CD4-positive, alpha-beta T cell treated with Interleukin-6 for 4 hours (primary cell): ENCODE measurements around the gene SVOP.
"Not testable (repeated sequence)": the region's sequence is repeated elsewhere in the genome, so short reads cannot be mapped to it uniquely, and the experiment has no call there.

Experiments
- DNase-seq: peaks from one replicate; pipeline ENCODE4 v3.0.0-alpha.2; 2020; ENCODE audit warnings: mixed read lengths

SVOP gene

DNA sequence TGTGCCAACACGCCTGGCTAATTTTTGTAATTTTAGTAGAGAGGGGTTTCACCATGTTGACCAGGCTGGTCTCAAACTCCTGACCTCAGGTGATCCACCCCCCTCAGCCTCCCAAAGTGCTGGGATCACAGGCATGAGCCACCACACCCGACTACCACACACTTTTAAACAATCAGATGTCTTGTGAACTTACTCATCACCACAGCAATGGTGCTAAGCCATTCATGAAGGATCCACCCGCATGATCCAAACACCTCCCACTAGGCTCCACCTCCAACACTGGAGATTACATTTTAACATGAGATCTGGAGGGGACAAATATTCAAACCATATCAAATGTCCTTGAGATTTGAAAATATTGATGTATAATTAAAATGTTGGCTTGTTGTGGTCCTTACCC lies 7.8 kb upstream of the SVOP start:
- DNase-seq = not testable (repeated sequence)

DNA sequence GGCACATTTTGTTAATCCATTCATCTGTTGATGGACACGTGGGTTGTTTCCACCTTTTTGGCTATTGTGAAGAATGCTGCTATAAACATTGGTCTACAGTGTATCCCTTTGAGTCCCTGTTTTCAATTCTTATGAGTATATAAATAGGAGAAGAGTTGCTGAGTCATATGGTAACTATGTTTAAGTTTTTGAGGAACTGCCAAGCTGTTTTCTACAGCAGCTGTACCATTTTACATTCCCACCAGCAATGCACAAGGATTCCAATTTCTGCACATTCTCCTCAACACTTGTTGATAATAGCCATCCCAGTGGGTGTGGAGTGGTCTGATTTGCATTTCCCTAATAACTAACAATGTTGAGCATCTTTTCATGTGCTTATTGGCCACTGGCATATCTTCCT lies 6.9 kb upstream of the SVOP start:
- DNase-seq = no peak

DNA sequence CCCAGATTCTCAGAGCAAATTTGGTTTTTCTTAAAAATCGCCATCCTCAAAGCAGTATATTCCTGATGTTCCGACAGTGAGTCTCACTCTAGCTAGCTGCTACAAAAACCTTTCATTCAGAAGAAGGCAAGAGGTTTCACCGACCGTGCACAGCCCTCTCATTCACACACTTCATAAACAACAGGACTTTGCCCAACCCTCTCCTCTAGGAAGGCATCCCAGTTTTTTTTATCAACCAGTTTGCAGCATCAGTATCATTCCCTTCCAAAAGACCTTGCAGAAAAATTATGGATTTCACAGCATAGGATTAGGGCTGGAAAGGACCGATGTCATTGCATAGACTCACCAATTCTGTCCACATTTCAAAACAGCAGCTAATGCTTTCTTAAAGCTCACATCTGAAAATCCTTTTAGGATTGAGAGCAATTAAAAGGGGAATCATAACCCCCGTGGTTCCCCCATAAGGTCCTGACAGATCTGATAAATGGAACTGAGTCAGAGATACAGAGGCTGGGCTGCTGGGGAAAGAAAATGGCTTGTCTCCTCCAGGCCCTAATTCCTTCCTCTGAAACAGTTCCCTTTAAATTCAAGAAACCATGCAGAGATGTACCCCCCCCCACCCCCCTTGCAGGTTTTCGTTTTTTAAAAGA lies 597 bp downstream of the SVOP start:
- DNase-seq = no peak

- DNase-seq = no peak
Observed at GRCh38 chr12:109018296-109018695, 2.6 kb downstream of the SVOP start.

- no peak for DNase-seq
Observed at GRCh38 chr12:109016978-109017377, 3.9 kb downstream of the SVOP start.

GRCh38 chr12:109016016-109016415 lies 4.9 kb downstream of the SVOP start:
- DNase-seq = no peak

DNA sequence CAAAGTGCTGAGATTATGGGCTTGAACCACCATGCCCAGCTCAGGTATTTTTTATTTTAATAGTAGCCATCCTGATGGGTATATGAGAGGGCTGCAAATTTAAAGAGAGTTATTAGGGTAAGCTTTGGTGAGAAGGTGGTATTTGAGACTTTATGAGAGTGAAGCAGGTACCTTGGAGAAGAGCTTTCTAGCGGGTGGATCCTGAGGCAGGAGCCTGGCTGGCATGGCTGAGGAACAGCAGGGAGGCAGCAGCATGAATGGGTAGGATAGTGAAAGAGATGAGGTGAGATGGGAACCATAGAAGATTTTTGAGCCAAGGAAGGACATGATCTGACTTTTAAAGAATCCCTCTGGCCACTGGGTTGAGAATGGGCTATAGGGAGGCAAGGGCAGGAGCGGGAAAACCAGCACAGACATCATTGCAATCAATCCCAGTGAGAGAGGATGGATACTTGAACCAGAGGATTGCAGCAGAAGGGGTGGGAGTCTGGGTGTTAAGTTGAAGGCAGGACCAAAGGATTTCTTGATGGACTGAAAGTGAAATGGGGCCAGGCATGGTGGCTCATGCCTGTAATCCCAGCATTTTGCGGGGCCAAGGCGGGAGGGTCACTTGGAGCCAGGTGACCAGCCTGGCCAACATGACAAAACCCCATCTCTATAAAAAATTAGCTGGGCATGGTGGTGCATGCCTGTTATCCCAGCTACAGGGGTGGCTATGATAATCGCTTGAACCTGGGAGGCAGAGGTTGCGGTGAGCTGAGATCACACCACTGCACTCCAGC lies 5.7 kb downstream of the SVOP start:
- no peak for DNase-seq

DNA sequence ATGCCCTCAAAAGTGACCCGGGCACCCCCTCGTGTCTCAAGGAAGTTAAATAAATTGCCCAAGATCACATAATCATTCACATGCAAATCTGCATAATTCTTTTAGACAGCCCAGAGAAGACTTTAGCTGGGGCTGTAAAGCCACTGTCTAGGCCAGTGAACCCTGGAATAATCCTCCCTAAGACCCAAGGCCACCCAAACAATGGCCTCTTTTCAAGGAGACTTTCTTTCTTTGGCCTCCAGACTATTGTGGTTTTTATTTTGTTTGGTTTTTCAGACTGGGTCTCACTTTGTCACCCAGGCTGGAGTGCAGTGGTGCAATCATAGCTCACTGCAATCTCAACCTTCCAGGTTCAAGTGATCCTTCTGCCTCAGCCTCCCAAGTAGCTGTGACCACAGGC lies 10.6 kb downstream of the SVOP start:
- no peak for DNase-seq

GRCh38 chr12:109009766-109010165 lies 11.1 kb downstream of the SVOP start:
- DNase-seq = no peak

GRCh38 chr12:109004017-109004416 lies 16.9 kb downstream of the SVOP start:
- DNase-seq = no peak

DNA sequence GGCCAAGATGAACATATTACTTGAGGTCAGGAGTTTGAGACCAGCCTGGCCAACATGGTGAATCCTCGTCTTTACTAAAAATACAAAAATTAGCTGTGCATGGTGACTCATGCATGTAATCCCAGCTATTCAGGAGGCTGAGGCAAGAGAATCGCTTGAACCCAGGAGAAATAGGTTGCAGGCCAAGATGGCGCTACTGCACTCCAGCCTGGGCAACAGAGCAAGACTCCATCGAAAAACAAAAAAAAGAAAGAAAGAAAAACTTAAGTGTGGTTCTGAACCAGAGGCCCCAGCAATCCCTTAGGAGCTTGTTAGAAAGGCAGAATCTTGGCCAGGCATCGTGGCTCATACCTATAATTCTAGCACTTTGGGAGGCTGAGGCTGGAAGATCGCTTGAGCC lies 24.5 kb downstream of the SVOP start:
- no peak for DNase-seq

DNA sequence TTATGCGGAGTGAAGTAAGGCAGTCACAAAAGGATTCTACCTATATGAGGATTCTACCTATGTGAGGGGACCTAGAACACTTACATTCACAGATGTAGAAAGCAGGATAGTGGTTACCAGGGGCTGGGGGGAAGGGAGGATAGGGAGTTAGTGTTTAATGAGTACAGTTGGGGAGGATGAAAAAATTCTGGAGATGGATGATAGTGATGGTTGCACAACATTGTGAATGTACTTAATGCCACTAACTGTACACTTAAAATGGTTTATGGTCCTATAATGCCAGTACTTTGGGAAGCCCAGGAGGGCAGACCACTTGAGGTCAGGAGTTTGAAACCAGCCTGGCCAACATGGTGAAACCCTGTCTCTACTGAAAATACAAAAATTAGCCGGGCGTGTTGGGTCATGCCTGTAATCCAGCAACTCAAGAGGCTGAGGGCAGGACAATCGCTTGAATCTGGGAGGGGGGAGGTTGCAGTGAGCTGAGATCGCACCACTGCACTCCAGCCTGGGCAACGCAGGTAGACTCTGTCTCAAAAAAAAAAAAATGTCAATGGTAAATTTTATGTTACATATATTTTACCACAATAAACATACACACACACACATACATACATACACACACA lies 25.4 kb downstream of the SVOP start:
- no peak for DNase-seq

- not testable (repeated sequence) for DNase-seq
Observed at GRCh38 chr12:108990103-108990502, 30.8 kb downstream of the SVOP start.

DNA sequence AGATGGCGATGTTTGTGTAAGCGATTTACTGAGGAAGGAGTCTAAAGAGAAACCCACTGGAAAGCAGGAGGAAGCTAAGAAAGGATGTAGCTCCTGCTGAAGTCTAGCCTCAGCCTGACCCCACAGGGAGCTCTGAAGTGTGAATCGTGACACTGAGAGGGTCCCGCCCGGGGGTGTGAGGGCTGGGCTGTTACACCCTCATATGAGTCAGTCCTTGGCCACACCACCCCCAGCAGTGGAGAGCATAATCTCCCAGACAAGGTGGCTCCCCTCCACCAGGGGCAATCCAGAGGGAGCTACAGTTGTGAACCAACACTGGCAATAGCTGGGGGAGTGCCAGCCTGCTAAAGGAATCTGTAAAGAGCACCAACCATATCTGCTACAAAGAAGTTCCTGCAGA lies 31.5 kb downstream of the SVOP start:
- no peak for DNase-seq

- no peak for DNase-seq
Observed at GRCh38 chr12:108985750-108986149, 35.1 kb downstream of the SVOP start.

- DNase-seq = no peak
Observed at GRCh38 chr12:108983227-108983626, 37.6 kb downstream of the SVOP start.

DNA sequence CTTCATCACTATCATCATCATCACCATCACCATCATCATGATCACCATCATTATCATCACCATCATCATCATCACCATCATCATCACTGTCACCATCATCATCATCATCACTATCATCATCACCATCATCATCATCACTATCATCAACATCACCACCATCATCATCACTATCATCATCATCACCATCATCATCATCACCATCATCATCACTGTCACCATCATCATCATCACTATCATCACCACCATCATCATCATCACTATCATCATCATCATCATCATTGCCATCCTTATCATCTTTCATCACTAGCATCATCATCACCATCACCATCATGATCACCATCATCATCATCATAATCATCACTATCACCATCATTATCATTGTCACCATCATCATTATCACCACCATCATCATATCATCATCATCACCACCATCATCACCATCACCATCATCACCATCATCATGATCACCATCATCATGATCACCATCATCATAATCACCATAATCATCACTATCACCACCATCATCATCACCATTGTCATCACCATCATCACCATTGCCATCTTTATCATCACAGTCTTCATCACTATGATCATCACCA lies 38.1 kb downstream of the SVOP start:
- no peak for DNase-seq

DNA sequence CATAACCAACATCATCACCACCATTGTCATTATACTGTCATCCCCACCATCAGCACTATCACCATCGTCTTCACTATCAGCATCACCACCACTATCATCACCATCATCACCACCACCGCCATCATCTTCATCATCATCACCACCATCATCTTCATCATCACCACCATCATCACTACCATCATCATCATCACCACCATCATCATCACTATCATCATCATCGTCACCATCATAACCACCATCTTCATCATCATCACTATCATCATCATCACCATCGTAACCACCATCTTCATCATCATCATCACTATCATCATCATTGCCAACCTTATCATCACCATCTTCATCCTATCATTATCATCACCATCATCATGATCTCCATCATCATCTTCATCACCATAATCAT lies 39.0 kb downstream of the SVOP start:
- no peak for DNase-seq

DNA sequence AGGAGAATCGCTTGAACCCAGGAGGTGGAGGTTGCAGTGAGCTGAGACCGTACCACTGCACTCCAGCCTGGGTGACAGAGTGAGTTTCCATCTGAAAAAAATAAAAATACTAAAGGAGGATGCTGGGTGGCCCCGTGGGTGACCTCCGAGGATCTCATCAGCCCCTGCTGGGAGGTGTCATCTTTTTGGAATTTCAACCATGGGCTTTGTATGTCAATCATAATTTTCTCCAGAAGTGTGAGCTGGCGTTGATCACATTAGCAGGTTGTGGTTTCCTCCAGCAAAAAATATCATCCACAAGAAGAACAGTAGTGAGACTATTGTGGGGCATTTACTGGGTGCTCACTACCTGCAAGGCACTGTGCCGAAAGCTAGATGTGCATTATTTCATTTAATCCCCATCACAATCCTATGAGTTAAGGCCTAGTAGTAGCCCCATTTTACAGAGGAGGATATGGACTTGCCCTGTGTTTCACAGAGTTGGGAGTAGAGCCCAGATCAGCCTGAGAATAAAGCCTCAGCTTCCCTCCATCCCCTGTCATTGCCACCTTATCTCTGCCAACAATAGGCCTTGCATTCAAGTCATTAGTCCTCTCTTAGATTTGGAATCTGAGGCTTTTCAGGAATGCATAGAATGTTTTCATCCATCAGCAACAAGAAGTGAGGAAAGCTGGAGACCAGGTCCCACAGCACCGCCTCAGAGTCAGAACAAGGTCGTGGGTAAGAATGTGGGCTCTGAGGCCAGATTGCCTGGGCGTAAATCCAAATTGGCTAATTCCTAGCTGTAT lies 39.8 kb downstream of the SVOP start:
- no peak for DNase-seq

- no peak for DNase-seq
Observed at GRCh38 chr12:108977360-108977759, 43.5 kb downstream of the SVOP start.

GRCh38 chr12:108975024-108975593 lies 45.8 kb downstream of the SVOP start:
- DNase-seq = no peak

DNA sequence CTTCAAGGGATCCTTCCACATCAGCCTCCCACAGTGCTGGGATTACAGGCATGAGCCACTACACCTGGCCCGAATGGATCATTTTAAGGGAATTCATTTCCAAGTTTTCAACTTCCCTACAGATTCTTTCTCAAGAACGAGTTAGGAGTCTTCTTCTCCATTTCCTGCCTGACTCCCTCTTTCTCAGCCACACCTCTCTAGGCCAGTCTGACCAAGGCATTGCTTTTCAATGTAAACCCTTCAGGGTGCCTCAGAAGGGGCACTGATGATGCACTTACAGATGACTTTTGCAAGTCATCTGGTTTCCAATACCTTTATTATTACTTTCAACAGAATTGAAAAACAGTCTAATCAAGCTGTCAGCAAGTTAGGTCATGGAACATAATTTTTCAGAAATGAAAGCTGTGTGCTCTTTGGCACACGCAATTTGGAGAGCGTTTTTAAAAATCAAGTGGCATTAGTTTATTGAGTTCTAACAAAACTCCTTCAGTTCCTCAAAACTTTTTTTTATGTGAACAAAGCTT lies 47.2 kb downstream of the SVOP start:
- no peak for DNase-seq
